Caco-2 (cell line): ENCODE data around the gene E2F4. TPM values are rescaled to one million over a fixed set of nuclear protein-coding genes. Genes with fewer than 3 reads are reported as not detected.

ENCODE experiments used
- BruUV-seq: library from RNA; stranded (reverse); fragments of 400-500 nt; replicated peaks from 2 replicates; lab custom pipeline; 2021; lab: Mats Ljungman, UMichigan
- CTCF ChIA-PET: fragments of 300-600 bp; sonication (Branson Sonifier 250); formaldehyde crosslinking; loops from one replicate; lab custom pipeline; 2022; ENCODE audit warnings: antibody characterized with exemption; lab: Charles Lee
- POLR2A ChIA-PET: fragments of 300-600 bp; sonication (Branson Sonifier 250); formaldehyde crosslinking; loops from one replicate; lab custom pipeline; 2022; ENCODE audit warnings: antibody characterized with exemption; lab: Charles Lee
- DNase-seq, 2 experiments: peaks; one replicate each; pipeline versions ENCODE4 v3.0.0 to v3.0.0-alpha.2; 2020 to 2022
- H3K27me3 ChIP-seq: replicated peaks from 2 replicates; pipeline ENCODE4 v1.6.0; 2011; ENCODE audit warnings: low read length; ENCODE audit not compliant: control insufficient read depth, insufficient read depth
- H3K36me3 ChIP-seq: 2 replicates; pipeline ENCODE4 v1.5.1; 2011; ENCODE audit warnings: low read length; ENCODE audit not compliant: control insufficient read depth, insufficient read depth
- H3K4me1 ChIP-seq: fragments of 250-450 bp; sonication (Bioruptor Pico); 2 replicates; pipeline ENCODE4 v1.5.1; 2020; ENCODE audit warnings: mild to moderate bottlenecking
- H3K4me3 ChIP-seq: 2 replicates; pipeline ENCODE4 v1.5.1; 2011; ENCODE audit warnings: low read depth, mild to moderate bottlenecking, control low read depth, low read length
- H3K9me3 ChIP-seq: fragments of 250-450 bp; sonication (Bioruptor Pico); 2 replicates; pipeline ENCODE4 v1.5.1; 2020; ENCODE audit warnings: mild to moderate bottlenecking, moderate library complexity
- H3K27ac Mint-ChIP-seq: one replicate; pipeline ENCODE4 v1.8.0; 2022; ENCODE audit warnings: mixed read lengths; ENCODE audit not compliant: unreplicated experiment
- H3K27me3 Mint-ChIP-seq: one replicate; pipeline ENCODE4 v1.8.0; 2022; ENCODE audit warnings: mixed read lengths; ENCODE audit not compliant: insufficient read depth, unreplicated experiment
- H3K36me3 Mint-ChIP-seq: one replicate; pipeline ENCODE4 v1.8.0; 2022; ENCODE audit warnings: mild to moderate bottlenecking, mixed read lengths; ENCODE audit not compliant: insufficient read depth, unreplicated experiment
- H3K4me1 Mint-ChIP-seq: one replicate; pipeline ENCODE4 v1.8.0; 2022; ENCODE audit warnings: low read depth, mixed read lengths; ENCODE audit not compliant: unreplicated experiment
- H3K4me3 Mint-ChIP-seq: one replicate; pipeline ENCODE4 v1.8.0; 2022; ENCODE audit warnings: mild to moderate bottlenecking, moderate library complexity, mixed read lengths; ENCODE audit not compliant: unreplicated experiment
- H3K9me3 Mint-ChIP-seq: one replicate; pipeline ENCODE4 v1.8.0; 2022; ENCODE audit warnings: mixed read lengths; ENCODE audit not compliant: unreplicated experiment
- CTCF ChIP-seq, 2 experiments: fragments of 200-600 bp in 1 of 2; IDR thresholded peaks; 1 replicate in 1 of 2; 2 replicates in 1 of 2; pipeline versions ENCODE4 v1.5.1 to v1.8.0; 2011 to 2022; ENCODE audit warnings: antibody characterized with exemption in 1 of 2, control low read depth in 1 of 2, inconsistent platforms in 1 of 2, low read depth in 1 of 2, low read length in 1 of 2, mild to moderate bottlenecking in 1 of 2, moderate library complexity in 1 of 2; ENCODE audit not compliant: insufficient read depth in 1 of 2, severe bottlenecking in 1 of 2, unreplicated experiment in 1 of 2
- intact Hi-C: fragments of 100-400 bp; cut with micrococcal nuclease; formaldehyde crosslinking; loops from one replicate; pipeline ENCODE4 v1.10.0; 2022; ENCODE audit not compliant: unreplicated experiment
- total RNA-seq: library from RNA; stranded (reverse); gene quantifications from 2 replicates; pipeline ENCODE4 v1.2.3, GENCODE V29; 2022

Gene E2F4
- total RNA-seq, 1 experiment from 2014 or later = 115 TPM

- no peak for TF ChIP-seq CTCF (IDR thresholded peaks at IDR 0.05; ENCODE audit: insufficient read depth in 1 of 2, low read depth in 1 of 2, low read length in 1 of 2, severe bottlenecking in 1 of 2, unreplicated experiment in 1 of 2)
- ChIA-PET CTCF (interaction anchor here (0.5 kb wide), 1 partner anchor 40 kb away, joined by 5 read pairs; no protein-coding TSS in a partner anchor), POLR2A (no interaction called here)
- peak overlapping the region; percentile 9 for H3K27ac Mint-ChIP-seq
- H3K4me3 Mint-ChIP-seq = no peak overlapping the region
- Histone ChIP-seq H3K4me3 (no peak overlapping the region), H3K9me3 (no peaks in the 10 kb centered on the region), H3K27me3 (no peaks in the 10 kb centered on the region), H3K4me1 (peaks cover 12% of the 10 kb centered on the region; the same call in 1 of the 2 replicates), H3K36me3 (peaks cover 3% of the 10 kb centered on the region; the same call in 1 of the 2 replicates)
- BruUV-seq = no TSS peak
- H3K36me3 Mint-ChIP-seq = peaks cover 40% of the 10 kb centered on the region
- intact Hi-C loops = no loop called here
- H3K27me3 Mint-ChIP-seq = no peaks in the 10 kb centered on the region
- no peak for DNase-seq
- peaks cover 8% of the 10 kb centered on the region for H3K4me1 Mint-ChIP-seq
- no peaks in the 10 kb centered on the region for H3K9me3 Mint-ChIP-seq
Measured at GRCh38 chr16:67206129-67206837, 14.3 kb downstream of the E2F4 start.

- H3K27me3 ChIP-seq = no peaks in the 10 kb centered on the region
- H3K27ac Mint-ChIP-seq = peak overlapping the region; percentile 9
- H3K9me3 ChIP-seq = no peaks in the 10 kb centered on the region
- H3K4me1 Mint-ChIP-seq = peaks cover 8% of the 10 kb centered on the region
- no peak for TF ChIP-seq CTCF (IDR thresholded peaks at IDR 0.05; ENCODE audit: insufficient read depth in 1 of 2, low read depth in 1 of 2, low read length in 1 of 2, severe bottlenecking in 1 of 2, unreplicated experiment in 1 of 2)
- ChIA-PET CTCF (interaction anchor here (0.5 kb wide), 1 partner anchor 40 kb away, joined by 5 read pairs; no protein-coding TSS in a partner anchor), POLR2A (no interaction called here)
- H3K27me3 Mint-ChIP-seq = no peaks in the 10 kb centered on the region
- H3K9me3 Mint-ChIP-seq = no peaks in the 10 kb centered on the region
- H3K36me3 ChIP-seq = no peaks in the 10 kb centered on the region; the same call in 1 of the 2 replicates
- peaks cover 38% of the 10 kb centered on the region for H3K36me3 Mint-ChIP-seq
- H3K4me1 ChIP-seq = peaks cover 12% of the 10 kb centered on the region; the same call in 1 of the 2 replicates
- no TSS peak for BruUV-seq
- no peak for DNase-seq
- no peak overlapping the region for H3K4me3 Mint-ChIP-seq
- intact Hi-C loops = no loop called here
- H3K4me3 ChIP-seq = no peak overlapping the region
Measured at GRCh38 chr16:67206838-67207248, 14.9 kb downstream of the E2F4 start.

GRCh38 chr16:67207249-67208091 lies 15.5 kb downstream of the E2F4 start:
- Histone ChIP-seq H3K9me3 (no peaks in the 10 kb centered on the region), H3K4me3 (no peak overlapping the region), H3K36me3 (no peaks in the 10 kb centered on the region; the same call in 1 of the 2 replicates), H3K4me1 (peaks cover 12% of the 10 kb centered on the region; the same call in 1 of the 2 replicates), H3K27me3 (no peaks in the 10 kb centered on the region)
- H3K27me3 Mint-ChIP-seq = no peaks in the 10 kb centered on the region
- H3K9me3 Mint-ChIP-seq = no peaks in the 10 kb centered on the region
- peaks cover 31% of the 10 kb centered on the region for H3K36me3 Mint-ChIP-seq
- no TSS peak for BruUV-seq
- TF ChIP-seq CTCF (IDR thresholded peaks at IDR 0.05; ENCODE audit: insufficient read depth in 1 of 2, low read depth in 1 of 2, low read length in 1 of 2, severe bottlenecking in 1 of 2, unreplicated experiment in 1 of 2) = no peak
- DNase-seq = no peak
- H3K4me1 Mint-ChIP-seq = peaks cover 8% of the 10 kb centered on the region
- H3K27ac Mint-ChIP-seq = peak overlapping the region; percentile 9
- ChIA-PET POLR2A (interaction anchor here (1.4 kb wide), 1 partner anchor 19 kb away, joined by 3 read pairs; the partner anchor contains the start of gene TMEM208), CTCF (interaction anchor here (2.6 kb wide), 1 partner anchor 9 kb away, joined by 9 read pairs; the partner anchor contains the start of gene ELMO3)
- H3K4me3 Mint-ChIP-seq = no peak overlapping the region
- intact Hi-C loops = no loop called here
